HT1080 (cell line): ENCODE data around the gene CHRNA3. TPM values are rescaled to one million over a fixed set of nuclear protein-coding genes. Genes with fewer than 3 reads are reported as not detected.

Experiments used
- DNase-seq: peaks from one replicate; pipeline ENCODE4 v3.0.0-alpha.2; 2015; ENCODE audit warnings: low read depth
- total RNA-seq: library from RNA; depleted of rRNA; stranded (reverse); fragments of >200 nt; shearing (Covaris generic); gene quantifications from 2 replicates; pipeline ENCODE4 v1.2.3, GENCODE V29; 2014

Gene CHRNA3
- total RNA-seq, 1 experiment from 2014 or later = not detected

DNA sequence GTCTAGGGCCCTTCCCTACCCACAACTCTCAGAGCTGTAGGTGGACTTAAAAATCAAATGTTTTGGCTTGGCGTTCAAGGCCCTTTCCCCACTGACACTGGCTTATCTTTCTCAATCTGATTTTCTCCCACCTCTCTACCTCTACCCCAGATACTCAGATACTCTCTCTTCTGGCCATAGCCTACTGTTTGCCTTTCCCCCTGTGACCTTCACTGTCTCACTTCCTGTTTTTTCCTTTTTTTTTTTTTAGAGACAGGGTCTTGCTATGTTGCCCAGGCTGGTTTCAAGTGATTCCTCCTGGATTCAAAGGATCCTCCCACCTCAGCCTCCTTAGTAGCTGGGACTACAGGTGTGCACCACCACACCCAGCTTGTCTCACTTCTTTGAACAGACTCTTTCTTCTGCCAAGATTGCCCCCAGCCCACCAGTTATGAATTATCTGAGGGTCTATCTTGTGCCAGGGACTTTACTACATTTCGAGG is 15.6 kb upstream of the CHRNA3 start:
- DNase-seq = no peak

DNA sequence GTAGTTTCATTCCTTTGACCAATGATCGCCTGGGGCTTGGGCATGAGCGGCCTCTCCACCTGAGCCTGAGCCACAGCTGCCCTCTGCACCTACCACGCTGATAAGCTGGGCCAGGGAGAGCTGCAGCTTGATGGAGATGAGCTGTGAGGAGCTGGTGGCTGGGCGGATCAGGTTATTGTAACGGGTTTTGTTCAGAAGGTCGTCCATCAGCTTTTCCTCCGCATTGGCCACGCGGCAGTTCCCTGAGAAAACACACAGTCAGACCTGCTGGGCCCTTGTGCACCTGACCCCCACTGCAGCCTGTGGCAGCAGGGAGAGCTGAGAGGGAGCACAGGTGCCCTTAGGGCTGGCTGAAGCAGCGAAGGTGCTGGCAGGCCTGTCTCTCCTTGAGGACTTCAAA is 14.6 kb upstream of the CHRNA3 start:
- no peak for DNase-seq

GRCh38 chr15:78634210-78635145 is 13.7 kb upstream of the CHRNA3 start:
- no peak for DNase-seq

GRCh38 chr15:78633348-78633747 is 12.6 kb upstream of the CHRNA3 start:
- no peak for DNase-seq

DNA sequence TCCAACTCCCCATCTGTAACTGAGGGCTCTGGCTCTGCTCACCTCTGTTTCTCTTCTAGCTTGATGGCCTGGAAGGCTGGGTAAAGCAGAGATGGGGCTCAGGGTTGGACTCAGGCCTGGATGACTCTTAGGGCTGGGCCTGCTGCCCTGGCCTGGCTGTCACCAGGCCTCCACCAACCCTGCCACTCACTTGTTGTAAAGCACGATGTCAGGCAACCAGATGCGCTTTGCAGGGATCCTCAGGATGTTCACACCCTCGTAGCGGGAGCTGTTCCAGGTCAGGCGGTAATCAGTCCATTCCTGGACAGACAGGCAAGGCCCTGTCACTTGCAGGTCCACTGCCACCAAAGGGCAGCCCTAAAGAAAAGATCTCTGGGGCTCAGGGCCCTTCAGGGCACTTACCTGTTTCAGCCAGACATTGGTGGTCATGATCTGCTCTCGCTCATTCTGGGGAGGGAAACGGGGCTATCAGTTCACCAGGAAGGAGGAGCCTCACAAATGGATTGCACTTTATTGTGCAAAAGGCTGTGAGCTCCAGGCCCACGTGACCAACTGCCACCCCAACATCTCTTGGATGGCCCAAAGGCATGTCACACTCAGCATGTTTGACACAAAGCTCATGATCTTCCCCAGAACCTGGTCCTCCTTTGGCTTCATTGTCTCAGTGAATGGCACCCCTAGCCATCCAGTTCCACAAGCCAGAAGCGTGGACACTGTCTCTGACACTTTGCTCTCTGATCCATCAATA is 10.3 kb upstream of the CHRNA3 start:
- no peak for DNase-seq

- no peak for DNase-seq
These were observed 8.9 kb upstream of the CHRNA3 start for GRCh38 chr15:78629716-78630065.

GRCh38 chr15:78629031-78629715 is 8.4 kb upstream of the CHRNA3 start:
- no peak for DNase-seq

DNA sequence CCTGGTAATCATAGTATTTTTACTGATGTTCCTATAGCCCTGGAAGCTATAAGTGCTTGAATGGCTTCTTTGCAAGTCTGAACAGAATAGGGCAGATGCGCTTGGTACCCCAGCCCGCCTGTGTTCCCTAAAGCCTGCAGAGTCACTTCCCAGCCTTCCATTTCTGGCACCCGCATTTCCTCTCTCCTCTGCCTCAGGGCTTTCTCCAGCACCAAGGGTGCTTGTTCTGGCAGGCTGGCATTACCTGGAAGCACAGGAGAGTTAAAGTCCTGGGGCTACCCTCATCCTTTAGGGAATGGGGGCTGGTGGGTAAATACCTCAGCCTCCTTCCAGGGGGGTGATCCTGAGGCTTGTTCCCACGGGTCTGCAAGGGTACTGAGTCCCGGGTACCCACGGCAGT is 7.4 kb upstream of the CHRNA3 start:
- no peak for DNase-seq

DNA sequence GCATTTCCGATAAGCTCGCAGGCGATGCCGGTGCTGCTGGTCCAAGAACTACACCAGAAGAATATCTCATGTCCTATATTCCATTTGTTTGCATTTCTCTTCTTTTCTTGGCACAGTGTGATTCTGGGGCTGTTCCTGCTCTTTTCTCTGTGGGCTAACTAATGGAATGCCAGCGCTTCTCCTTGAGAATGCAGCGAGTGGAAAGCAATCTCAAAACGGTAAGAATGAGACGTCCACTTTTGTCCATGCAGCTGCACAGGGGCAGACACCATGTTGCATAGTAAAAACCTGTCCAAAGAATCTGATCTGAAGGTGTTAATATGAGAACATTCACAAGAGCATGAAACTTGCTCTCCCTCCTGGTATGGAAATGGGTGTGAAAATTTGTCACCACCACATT is 6.6 kb upstream of the CHRNA3 start:
- no peak for DNase-seq

- DNase-seq = no peak
These were observed 5.7 kb upstream of the CHRNA3 start for GRCh38 chr15:78626381-78626995.

- no peak for DNase-seq
These were observed 4.9 kb upstream of the CHRNA3 start for GRCh38 chr15:78625606-78626280.

- no peak for DNase-seq
These were observed 4.1 kb upstream of the CHRNA3 start for GRCh38 chr15:78624651-78625590.

DNA sequence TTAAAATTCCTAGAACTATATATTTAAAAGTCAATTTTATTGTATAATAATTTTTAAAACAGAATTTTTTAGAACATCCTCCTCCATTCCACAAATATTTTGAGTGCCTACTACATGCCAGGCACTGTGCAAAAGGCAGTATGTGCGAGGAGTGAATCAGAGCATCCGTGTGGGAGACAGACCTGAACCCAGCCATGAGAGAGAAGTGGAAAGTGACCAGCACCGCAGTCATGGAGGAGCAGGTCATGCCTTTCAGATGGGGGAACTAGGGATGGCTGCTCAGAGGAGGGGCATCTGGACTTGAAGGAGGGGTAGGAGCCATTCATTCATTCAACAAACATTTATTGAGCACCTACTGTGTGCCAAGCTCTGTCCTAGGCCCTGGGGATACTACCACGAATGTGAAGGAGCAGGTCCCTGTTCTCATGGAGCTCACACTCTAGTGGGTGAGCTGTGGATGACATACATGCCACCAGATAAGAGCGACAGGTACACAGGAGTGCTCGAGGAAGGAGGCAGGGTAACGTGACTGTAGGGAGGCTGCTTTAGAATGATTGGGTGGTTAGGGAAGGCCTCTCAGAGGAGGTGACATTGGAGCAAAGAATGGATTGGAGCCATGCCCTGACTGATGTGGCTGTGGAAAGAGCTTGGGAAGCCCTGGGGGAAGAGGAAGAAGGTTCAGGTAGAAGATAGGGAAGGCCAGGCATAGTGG is 3.1 kb upstream of the CHRNA3 start:
- DNase-seq = no peak

- DNase-seq = no peak
These were observed 1.1 kb upstream of the CHRNA3 start for GRCh38 chr15:78621810-78622402.

DNA sequence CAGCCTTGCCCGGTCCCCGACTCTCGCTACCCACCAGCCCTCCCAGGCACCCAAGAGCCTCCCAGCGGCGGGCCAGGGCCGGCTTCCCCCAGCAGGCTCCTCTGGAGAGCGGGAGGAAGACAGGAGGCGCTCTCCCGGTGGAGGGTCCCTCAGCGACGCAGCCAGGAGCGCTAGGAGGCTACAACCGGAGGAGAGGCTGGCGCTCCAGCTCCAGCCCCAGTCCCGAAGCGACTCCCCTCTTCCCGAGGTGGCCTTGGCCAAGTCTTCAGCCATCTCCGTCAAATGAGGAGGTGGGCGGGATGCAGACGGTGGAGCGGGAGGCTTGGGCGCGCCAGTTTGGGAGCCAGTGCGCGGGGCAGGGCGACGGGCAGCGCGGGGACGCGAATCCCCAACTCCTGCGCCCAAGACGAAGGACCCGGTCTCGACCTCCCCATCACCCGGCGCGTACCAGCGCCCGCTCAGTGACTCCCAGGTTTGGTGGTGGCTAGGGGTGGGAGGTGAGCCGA is 722 bp downstream of the CHRNA3 start:
- no peak for DNase-seq

DNA sequence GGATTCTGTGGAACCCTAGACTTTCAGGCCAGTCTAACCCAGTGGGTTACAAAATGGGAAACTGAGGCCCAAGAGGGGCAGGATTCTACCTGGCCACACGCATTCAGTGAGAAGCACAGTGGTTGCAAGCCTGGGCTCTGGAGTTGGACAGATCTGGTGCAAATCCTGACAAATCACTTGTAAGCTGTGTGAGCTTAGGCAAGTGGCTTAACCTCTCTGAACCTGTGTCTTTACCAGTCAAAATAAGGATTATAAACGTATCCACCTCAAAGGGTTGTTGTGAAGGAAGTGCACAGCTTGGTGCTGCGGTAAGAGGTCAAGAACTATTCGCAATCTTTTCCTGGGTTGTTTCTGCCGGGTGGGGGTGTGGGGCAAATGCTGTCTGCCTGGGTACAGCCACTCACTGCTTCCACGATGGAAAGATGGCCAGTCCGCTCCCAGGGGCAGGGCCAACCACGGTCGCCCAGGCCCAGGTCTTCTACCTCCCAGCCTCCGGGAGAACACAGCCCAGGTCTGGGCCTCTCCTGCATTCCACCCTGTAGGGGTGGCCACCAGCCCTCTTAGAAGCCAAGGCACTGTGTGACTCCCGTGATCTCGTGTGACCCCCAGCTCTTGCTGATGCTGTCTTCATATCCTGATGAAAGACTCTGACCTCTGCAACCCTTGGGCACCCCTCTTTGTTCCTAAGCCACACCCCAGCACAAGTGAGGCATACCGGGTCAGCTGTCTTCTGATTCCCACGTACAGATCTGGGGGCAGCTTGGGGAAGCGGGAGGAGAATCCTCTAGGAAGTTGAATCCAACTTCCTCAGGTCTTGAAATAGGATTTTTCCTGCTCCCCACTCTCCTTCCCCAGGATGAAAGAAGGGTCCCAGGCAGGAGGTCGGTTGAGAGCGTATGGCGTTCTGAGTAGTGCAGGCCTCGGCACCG is 1.5 kb downstream of the CHRNA3 start:
- DNase-seq = no peak

DNA sequence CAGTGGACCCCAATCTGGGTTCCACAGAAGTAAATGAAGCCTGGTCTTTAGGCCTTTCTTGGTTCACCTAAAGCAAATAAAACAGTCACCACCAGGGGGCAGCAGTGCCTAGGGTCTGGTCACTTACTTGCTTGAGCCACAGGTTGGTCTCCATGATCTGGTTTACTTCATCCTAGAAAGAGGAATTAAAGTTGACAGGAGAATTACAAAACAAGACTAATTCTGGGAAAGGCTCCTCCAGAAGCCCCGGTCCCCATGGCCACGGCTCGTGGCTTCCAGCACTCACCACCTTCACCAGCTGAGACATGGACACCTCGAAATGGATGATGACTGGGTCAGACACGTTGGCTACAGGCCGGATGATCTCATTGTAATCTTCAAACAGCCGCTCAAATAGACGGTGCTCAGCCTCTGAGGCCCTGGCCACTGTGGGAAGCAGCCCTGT is 2.3 kb downstream of the CHRNA3 start:
- peak; percentile 60 for DNase-seq
